Glomerular endothelial cell (primary cell): Measurements from ENCODE around the gene ARHGAP31. TPM values are rescaled to one million over a fixed set of nuclear protein-coding genes. Genes with fewer than 3 reads are reported as not detected.
"Not testable (repeated sequence)": the region's sequence is repeated elsewhere in the genome, so short reads cannot be mapped to it uniquely, and the experiment has no call there.

Source experiments
- DNase-seq: peaks from one replicate; pipeline ENCODE4 v3.0.0-alpha.2; 2011; ENCODE audit warnings: low read depth, low spot score; ENCODE audit errors: extremely low read depth
- total RNA-seq: library from RNA; depleted of rRNA; stranded (reverse); fragments of >200 nt; gene quantifications from 2 replicates; pipeline ENCODE4 v1.2.3, GENCODE V29; 2015

The ARHGAP31 gene
- total RNA-seq, 1 donor from 2014 or later = 73.3 TPM

GRCh38 chr3:119347036-119347435 is 52.9 kb downstream of the ARHGAP31 start:
- no peak for DNase-seq

- no peak for DNase-seq
Observed at GRCh38 chr3:119349354-119350041, 55.3 kb downstream of the ARHGAP31 start.

GRCh38 chr3:119350114-119350513 is 55.9 kb downstream of the ARHGAP31 start:
- DNase-seq = no peak

- no peak for DNase-seq
Observed at GRCh38 chr3:119351581-119351980, 57.4 kb downstream of the ARHGAP31 start.

GRCh38 chr3:119352034-119352609 is 57.9 kb downstream of the ARHGAP31 start:
- no peak for DNase-seq

- no peak for DNase-seq
Observed at GRCh38 chr3:119352863-119353527, 58.8 kb downstream of the ARHGAP31 start.

GRCh38 chr3:119355608-119356007 is 61.4 kb downstream of the ARHGAP31 start:
- not testable (repeated sequence) for DNase-seq

GRCh38 chr3:119356646-119357045 is 62.5 kb downstream of the ARHGAP31 start:
- DNase-seq = no peak

- DNase-seq = no peak
Observed at GRCh38 chr3:119357190-119357589, 63.0 kb downstream of the ARHGAP31 start.

GRCh38 chr3:119359476-119360326 is 65.5 kb downstream of the ARHGAP31 start:
- DNase-seq = no peak

GRCh38 chr3:119360736-119361462 is 66.7 kb downstream of the ARHGAP31 start:
- DNase-seq = no peak

- no peak for DNase-seq
Observed at GRCh38 chr3:119362010-119362409, 67.8 kb downstream of the ARHGAP31 start.

GRCh38 chr3:119362940-119363725 is 69.0 kb downstream of the ARHGAP31 start:
- no peak for DNase-seq

GRCh38 chr3:119364401-119364800 is 70.2 kb downstream of the ARHGAP31 start:
- no peak for DNase-seq

GRCh38 chr3:119365418-119365817 is 71.2 kb downstream of the ARHGAP31 start:
- no peak for DNase-seq

- DNase-seq = no peak
Observed at GRCh38 chr3:119367000-119367399, 72.8 kb downstream of the ARHGAP31 start.

GRCh38 chr3:119368298-119368697 is 74.1 kb downstream of the ARHGAP31 start:
- DNase-seq = no peak

GRCh38 chr3:119371786-119372185 is 77.6 kb downstream of the ARHGAP31 start:
- DNase-seq = not testable (repeated sequence)

- DNase-seq = no peak
Observed at GRCh38 chr3:119375106-119375505, 80.9 kb downstream of the ARHGAP31 start.

- no peak for DNase-seq
Observed at GRCh38 chr3:119375510-119375909, 81.3 kb downstream of the ARHGAP31 start.
